Bronchial epithelial cell (primary cell): ENCODE results near the gene CD180. TPM values are rescaled to one million over a fixed set of nuclear protein-coding genes. Genes with fewer than 3 reads are reported as not detected.

Experiments
- DNase-seq: peaks from one replicate; pipeline ENCODE4 v3.0.0-alpha.2; 2010; ENCODE audit warnings: low read depth
- FAIRE-seq: peaks from 2 replicates; lab custom pipeline; 2011; peaks lifted over from hg19 to GRCh38; lab: Jason Lieb, UNC
- H3K27me3 ChIP-seq: 2 replicates; pipeline ENCODE4 v1.5.1; 2011; ENCODE audit warnings: low read length; ENCODE audit not compliant: control insufficient read depth, insufficient read depth
- H3K36me3 ChIP-seq: 2 replicates; pipeline ENCODE4 v1.5.1; 2011; ENCODE audit warnings: low read length; ENCODE audit not compliant: control insufficient read depth, insufficient read depth
- H3K4me3 ChIP-seq: 2 replicates; pipeline ENCODE4 v1.5.1; 2011; ENCODE audit warnings: mild to moderate bottlenecking, low read depth, low read length, control low read depth
- CTCF ChIP-seq: IDR thresholded peaks from 2 replicates; pipeline ENCODE4 v1.5.1; 2011; ENCODE audit warnings: mild to moderate bottlenecking, moderate library complexity, low read length, control low read depth, inconsistent platforms; ENCODE audit not compliant: insufficient read depth, severe bottlenecking
- total RNA-seq: library from RNA; depleted of rRNA; stranded (reverse); fragments of >200 nt; gene quantifications from 2 replicates; pipeline ENCODE4 v1.2.1, GENCODE V29; 2014

Gene CD180
- total RNA-seq, 1 donor from 2014 or later, result not detected

- H3K36me3 ChIP-seq, result no peaks in the 10 kb centered on the region
- FAIRE-seq, result no peak
- peak; percentile 78 for TF ChIP-seq CTCF
- H3K27me3 ChIP-seq, result no peaks in the 10 kb centered on the region
- DNase-seq, result peak; percentile 78
- no peak overlapping the region for H3K4me3 ChIP-seq
These were observed 12.7 kb upstream of the CD180 start for GRCh38 chr5:67209141-67209771.

DNA sequence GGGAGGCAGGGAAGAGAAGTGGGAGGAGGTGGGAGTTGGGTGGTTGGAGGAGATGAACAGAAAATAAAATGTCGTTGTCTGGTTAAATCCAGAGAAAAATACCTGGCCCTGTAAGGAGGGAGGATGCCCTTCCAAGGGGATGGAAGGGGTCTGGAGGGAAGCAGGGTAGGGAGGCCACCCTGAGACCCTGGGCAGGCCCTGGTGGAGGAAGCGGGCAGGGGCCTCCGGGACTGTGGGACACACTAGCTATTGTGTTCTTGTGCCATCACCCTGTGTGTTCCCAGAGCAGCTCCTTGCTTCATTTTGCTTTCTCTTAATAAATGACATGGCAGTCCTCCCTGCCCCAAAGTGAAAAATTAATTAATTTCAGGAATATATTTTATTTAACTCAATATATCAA is 11.8 kb upstream of the CD180 start:
- no peak for TF ChIP-seq CTCF
- FAIRE-seq (no peak), DNase-seq (no peak)
- Histone ChIP-seq H3K4me3 (no peak overlapping the region), H3K27me3 (no peaks in the 10 kb centered on the region), H3K36me3 (no peaks in the 10 kb centered on the region)

GRCh38 chr5:67206929-67207328 is 10.3 kb upstream of the CD180 start:
- Histone ChIP-seq H3K27me3 (no peaks in the 10 kb centered on the region), H3K4me3 (no peak overlapping the region), H3K36me3 (no peaks in the 10 kb centered on the region)
- TF ChIP-seq CTCF, result no peak
- FAIRE-seq (peak; percentile 50), DNase-seq (peak; percentile 100)

DNA sequence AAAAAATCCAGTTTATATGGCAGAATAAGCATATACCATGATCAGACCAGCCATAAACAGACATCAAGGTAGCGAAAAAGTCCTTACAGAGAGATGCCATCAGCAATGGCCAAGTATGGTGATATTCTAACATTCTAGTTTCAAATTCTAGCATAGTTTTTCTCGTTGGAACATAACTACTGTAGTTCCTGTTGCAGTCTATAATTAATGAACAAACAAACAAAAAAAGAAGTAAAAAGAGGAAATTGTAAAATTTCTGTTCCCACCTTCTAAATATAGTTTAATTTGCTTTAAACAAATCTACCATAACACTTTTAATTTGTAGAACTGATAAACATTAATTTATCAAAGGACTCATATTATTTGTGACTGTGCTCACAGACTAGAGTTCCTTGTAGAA is 9.9 kb upstream of the CD180 start:
- no peaks in the 10 kb centered on the region for H3K36me3 ChIP-seq
- DNase-seq (no peak), FAIRE-seq (no peak)
- TF ChIP-seq CTCF, result no peak
- H3K27me3 ChIP-seq, result no peaks in the 10 kb centered on the region
- H3K4me3 ChIP-seq, result no peak overlapping the region

GRCh38 chr5:67205981-67206380 is 9.4 kb upstream of the CD180 start:
- H3K4me3 ChIP-seq, result no peak overlapping the region
- no peaks in the 10 kb centered on the region for H3K27me3 ChIP-seq
- TF ChIP-seq CTCF, result no peak
- DNase-seq (no peak), FAIRE-seq (no peak)
- H3K36me3 ChIP-seq, result no peaks in the 10 kb centered on the region

DNA sequence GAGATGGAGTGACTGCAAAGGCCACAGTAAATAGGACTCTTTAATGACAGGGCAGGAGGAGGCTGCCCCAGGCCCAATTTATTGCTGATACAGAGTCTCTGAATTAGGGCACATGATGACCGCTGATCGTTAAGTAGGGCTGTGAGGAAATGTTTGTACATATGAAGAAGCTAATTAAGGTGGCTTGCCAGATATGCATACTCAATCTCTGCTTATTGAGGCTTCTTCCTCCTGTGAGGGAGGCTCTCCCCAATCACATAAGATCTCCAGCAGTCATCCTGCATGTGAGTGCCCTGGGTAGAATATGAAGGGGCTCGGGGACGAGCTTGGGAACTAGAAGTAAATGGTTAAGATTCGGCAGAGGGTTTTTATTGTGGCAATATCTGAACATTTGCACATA is 8.2 kb upstream of the CD180 start:
- no peak overlapping the region for H3K4me3 ChIP-seq
- DNase-seq, result no peak
- no peak for TF ChIP-seq CTCF
- no peaks in the 10 kb centered on the region for H3K36me3 ChIP-seq
- H3K27me3 ChIP-seq, result no peaks in the 10 kb centered on the region
- FAIRE-seq, result no peak
